GM18505 (cell line): Measurements from ENCODE around the gene IL1RL1.

Experiments
- ATAC-seq: cut with Tn5 transposase; IDR thresholded peaks from one replicate; pipeline ENCODE4 v1.9.1; 2021; ENCODE audit not compliant: unreplicated experiment
- POLR2A ChIP-seq: IDR thresholded peaks from 4 replicates; pipeline ENCODE4 v1.6.1; 2011; ENCODE audit warnings: borderline replicate concordance; ENCODE audit not compliant: insufficient read depth, insufficient read length; ENCODE audit errors: extremely low read depth

Gene IL1RL1

GRCh38 chr2:102376052-102376591 lies 64.8 kb downstream of the IL1RL1 start:
- ATAC-seq: no peak
- TF ChIP-seq POLR2A: no peak

- no peak for ATAC-seq
- no peak for TF ChIP-seq POLR2A
These were observed 72.4 kb downstream of the IL1RL1 start for GRCh38 chr2:102383722-102384121.

- TF ChIP-seq POLR2A: no peak
- no peak for ATAC-seq
These were observed 74.2 kb downstream of the IL1RL1 start for GRCh38 chr2:102385522-102385921.

GRCh38 chr2:102386004-102386403 lies 74.6 kb downstream of the IL1RL1 start:
- ATAC-seq: no peak
- TF ChIP-seq POLR2A: no peak

- ATAC-seq: no peak
- TF ChIP-seq POLR2A: no peak
These were observed 75.6 kb downstream of the IL1RL1 start for GRCh38 chr2:102386867-102387541.

GRCh38 chr2:102387763-102388546 lies 76.6 kb downstream of the IL1RL1 start:
- no peak for TF ChIP-seq POLR2A

GRCh38 chr2:102391565-102391964 lies 80.2 kb downstream of the IL1RL1 start:
- ATAC-seq: no peak
- no peak for TF ChIP-seq POLR2A

More at GRCh38 chr2:102387763-102388546, 76.6 kb downstream of the IL1RL1 start:
- no peak for ATAC-seq

GRCh38 chr2:102392096-102392495 lies 80.7 kb downstream of the IL1RL1 start:
- no peak for ATAC-seq
- no peak for TF ChIP-seq POLR2A

- TF ChIP-seq POLR2A: no peak
These were observed 81.6 kb downstream of the IL1RL1 start for GRCh38 chr2:102392942-102393341.

GRCh38 chr2:102396012-102396411 lies 84.6 kb downstream of the IL1RL1 start:
- no peak for ATAC-seq
- no peak for TF ChIP-seq POLR2A

More at GRCh38 chr2:102392942-102393341, 81.6 kb downstream of the IL1RL1 start:
- no peak for ATAC-seq

- no peak for ATAC-seq
- no peak for TF ChIP-seq POLR2A
These were observed 85.8 kb downstream of the IL1RL1 start for GRCh38 chr2:102397209-102397608.

GRCh38 chr2:102399499-102400141 lies 88.3 kb downstream of the IL1RL1 start:
- ATAC-seq: no peak
- TF ChIP-seq POLR2A: no peak

- ATAC-seq: no peak
- no peak for TF ChIP-seq POLR2A
These were observed 90.1 kb downstream of the IL1RL1 start for GRCh38 chr2:102401456-102401855.
